ENCODE measurements around the gene GRIN2A.

GRIN2A gene

DNA sequence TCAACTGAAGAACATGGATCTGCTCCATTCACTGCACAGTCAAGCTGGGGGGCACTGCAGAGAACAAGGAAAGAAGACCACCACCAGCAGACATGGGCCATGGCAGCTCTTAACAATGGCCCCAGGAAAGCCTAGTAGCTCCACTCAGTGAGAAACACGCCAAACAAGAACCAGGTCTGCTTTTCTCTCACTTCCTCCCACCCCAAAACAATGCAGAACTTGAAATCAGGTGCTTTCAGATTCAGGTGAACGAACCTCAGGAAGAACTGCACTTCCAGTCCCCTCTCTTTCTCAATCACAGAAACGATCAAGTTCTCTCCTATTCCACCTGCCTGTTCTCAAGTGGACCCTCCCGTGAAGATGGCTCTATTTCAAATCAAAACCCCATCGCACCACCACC is 155.6 kb downstream of the GRIN2A start:
- DNase-seq, result no peak

- DNase-seq, result no peak
Measured at GRCh38 chr16:10022098-10022497, 160.1 kb downstream of the GRIN2A start.

- no peak for DNase-seq
Measured at GRCh38 chr16:10020866-10021265, 161.4 kb downstream of the GRIN2A start.

- no peak for DNase-seq
Measured at GRCh38 chr16:10016752-10017151, 165.5 kb downstream of the GRIN2A start.

GRCh38 chr16:10015397-10015796 is 166.8 kb downstream of the GRIN2A start:
- DNase-seq, result no peak

DNA sequence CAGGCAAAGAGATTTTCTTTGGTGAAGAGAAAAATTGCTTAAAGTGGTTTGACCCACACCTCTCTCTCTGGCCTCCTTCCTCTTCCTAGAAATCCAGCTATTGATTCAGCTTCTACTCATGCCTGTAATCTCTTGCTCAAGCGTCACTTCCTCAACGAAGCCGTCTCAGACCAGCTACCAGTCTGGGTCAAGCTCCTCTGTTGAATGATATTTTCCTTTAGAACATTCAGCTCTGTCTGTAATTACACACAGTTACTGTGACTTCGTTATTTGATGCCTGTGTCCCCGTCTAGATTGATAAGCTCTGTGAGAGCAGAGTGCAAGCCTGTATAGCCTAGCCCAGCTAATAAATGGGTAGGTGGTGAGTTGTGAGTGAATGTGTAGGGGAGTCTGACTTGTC is 168.5 kb downstream of the GRIN2A start:
- DNase-seq, result no peak

GRCh38 chr16:10013364-10013763 is 168.9 kb downstream of the GRIN2A start:
- no peak for DNase-seq

- DNase-seq, result no peak
Measured at GRCh38 chr16:10009684-10010083, 172.5 kb downstream of the GRIN2A start.

GRCh38 chr16:10003486-10003885 is 178.7 kb downstream of the GRIN2A start:
- DNase-seq, result no peak

GRCh38 chr16:10001258-10001775 is 180.9 kb downstream of the GRIN2A start:
- DNase-seq, result no peak

GRCh38 chr16:9996221-9996620 is 186.0 kb downstream of the GRIN2A start:
- no peak for DNase-seq

DNA sequence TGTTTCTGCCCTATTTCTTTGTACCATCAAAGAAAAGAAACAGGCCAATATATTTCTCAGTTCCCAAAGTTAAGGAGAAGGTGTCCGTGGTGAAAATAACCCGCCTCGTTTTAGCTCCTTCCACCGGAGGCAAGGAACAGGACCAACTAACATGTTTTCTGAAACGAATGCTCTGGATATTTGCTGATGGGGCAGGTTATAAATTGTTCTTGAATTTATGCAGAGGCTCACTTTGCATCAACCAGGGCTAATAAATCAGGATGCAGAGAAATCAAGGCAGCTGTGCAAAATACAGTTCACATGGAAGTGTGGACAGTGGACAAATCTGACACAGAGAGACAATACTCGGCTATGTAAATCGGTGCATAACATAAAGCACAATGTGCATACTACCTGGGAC is 189.8 kb downstream of the GRIN2A start:
- no peak for DNase-seq

- no peak for DNase-seq
Measured at GRCh38 chr16:9980981-9981380, 201.2 kb downstream of the GRIN2A start.

GRCh38 chr16:9978160-9978725 is 204.0 kb downstream of the GRIN2A start:
- DNase-seq, result no peak

DNA sequence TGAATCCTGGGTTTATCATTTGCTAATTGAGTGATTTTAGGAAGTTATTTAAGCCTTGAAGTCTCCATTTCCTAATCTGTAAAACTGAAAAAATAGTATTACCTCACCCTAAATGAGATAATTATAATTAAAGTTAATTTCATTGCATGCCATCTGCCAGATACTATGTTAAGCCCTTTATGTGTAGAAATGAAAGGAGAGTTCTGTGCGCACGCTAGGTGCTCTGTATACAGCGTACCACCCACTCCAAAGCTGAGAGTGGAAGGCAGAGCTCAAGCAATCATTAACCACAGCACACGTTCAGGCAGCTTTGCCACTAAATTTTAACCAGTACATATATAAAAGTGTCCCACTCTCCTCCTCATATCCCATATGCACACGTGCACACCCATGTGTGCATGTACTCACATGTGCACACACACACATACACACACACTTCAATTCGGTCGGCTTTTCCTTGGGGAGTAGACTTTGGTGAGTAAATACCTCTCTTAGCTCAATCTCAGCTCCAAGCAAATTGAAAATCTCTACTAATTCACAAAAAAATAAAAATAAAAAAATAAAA is 204.8 kb downstream of the GRIN2A start:
- no peak for DNase-seq

DNA sequence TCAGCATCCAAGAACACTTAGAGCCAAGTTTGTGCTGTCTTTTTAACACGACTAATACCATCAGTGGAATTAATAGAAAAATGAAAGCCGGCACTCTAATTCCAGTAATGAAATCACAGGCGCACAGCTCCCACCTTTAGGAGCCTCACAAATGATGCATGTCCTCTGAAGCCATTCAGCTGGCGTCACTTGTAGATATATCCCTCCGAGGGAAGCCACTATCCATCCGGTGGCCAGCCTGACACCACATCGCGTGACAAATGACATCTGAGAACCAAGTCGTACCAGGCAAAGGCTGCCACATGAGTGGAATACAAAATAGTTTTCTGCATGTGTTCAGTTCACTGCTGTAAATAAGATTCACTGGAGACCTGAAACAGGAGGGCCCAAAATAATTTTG is 205.6 kb downstream of the GRIN2A start:
- DNase-seq, result no peak

DNA sequence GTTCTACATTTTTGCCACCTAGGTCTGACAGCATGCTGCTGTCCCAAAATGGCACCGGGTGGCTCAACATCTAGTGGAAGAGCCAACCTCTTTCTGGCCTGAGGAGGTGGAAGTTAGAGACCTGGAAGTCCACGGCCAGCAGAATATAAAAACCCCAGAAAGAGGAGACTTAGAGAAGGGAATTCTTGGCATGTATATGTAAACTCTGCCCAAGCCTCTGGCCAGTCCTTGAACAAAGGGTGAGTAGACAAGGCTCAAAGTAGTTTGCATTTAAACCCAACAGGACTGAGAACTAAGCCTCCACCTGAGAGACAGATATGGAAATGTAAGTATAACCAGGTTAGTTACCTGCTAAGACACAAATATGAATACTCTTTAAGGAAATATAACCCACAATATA is 210.3 kb downstream of the GRIN2A start:
- no peak for DNase-seq

DNA sequence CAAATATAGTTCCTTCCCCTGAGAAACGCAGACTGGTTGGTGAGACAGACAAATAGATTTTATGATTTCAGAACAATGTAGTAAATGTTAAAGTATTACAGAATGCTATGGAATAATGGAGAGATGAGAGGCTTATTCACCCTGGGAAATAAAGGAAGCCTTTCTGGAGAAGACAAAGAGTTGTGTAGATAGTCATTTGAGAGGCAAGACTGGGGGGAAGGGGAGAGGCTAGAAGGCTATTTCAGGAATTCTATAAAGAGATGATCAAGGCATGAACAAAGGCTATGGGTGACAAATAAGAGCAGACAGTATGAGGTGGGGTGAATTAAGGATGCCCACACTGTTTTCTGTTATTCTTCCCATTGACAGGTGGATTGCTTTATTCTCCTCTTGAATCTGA is 211.4 kb downstream of the GRIN2A start:
- no peak for DNase-seq

GRCh38 chr16:9970244-9970643 is 212.0 kb downstream of the GRIN2A start:
- no peak for DNase-seq

- DNase-seq, result no peak
Measured at GRCh38 chr16:9969580-9969979, 212.6 kb downstream of the GRIN2A start.

GRCh38 chr16:9966569-9967157 is 215.6 kb downstream of the GRIN2A start:
- DNase-seq, result no peak

GRCh38 chr16:9965079-9965478 is 217.1 kb downstream of the GRIN2A start:
- DNase-seq, result no peak

- no peak for DNase-seq
Measured at GRCh38 chr16:9964426-9964825, 217.8 kb downstream of the GRIN2A start.

DNA sequence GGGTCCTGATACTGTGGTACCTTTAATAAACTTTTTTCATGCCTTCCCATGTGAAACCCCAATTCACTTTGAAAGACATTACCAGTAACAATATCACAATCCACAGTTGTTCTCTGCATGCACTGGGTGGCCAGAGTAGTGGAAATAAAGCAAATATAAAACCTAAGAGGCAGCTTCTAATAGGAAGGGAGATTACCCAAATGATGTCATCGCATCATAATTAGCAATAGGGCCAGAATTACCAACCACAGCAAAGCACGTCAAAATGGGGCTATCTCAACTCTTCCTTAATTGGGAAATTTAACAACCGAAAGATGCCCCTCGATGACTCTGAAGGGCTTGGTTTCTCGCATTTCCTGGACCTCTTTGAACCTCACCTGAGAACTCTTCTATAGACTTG is 224.8 kb downstream of the GRIN2A start:
- DNase-seq, result no peak

DNA sequence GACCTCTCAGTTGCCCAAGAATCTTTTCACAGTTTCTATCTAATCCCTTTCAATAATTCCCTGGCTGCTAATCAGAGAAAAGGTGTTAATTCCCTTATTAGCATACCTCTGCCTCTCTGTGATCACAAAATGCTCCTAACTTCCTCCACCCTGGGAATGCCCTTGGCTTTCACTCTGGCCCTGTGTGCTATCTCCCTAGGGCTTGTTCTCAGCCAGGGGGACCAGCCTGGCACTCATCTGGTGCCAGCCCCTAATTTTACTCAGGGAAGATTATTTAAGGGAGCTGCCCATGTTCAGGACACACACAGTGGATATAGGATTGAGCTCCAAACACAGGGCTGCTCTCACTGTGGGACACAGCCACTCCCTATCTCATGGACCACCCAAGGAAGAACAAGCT is 225.2 kb downstream of the GRIN2A start:
- no peak for DNase-seq

All from GF-D8 (cell line).